WERI-Rb-1 (cell line): ENCODE data around the gene KPNB1.

Experiments used
- DNase-seq: peaks from one replicate; pipeline ENCODE4 v3.0.0-alpha.2; 2020
- H3K27ac ChIP-seq: fragments of 250-450 bp; sonication (Bioruptor Pico); 2 replicates; pipeline ENCODE4 v1.5.1; 2020; ENCODE audit warnings: mild to moderate bottlenecking, moderate library complexity
- H3K27me3 ChIP-seq: fragments of 250-450 bp; sonication (Bioruptor Pico); 2 replicates; pipeline ENCODE4 v1.5.1; 2021; ENCODE audit warnings: mild to moderate bottlenecking, low read depth, moderate library complexity; ENCODE audit not compliant: insufficient read depth, severe bottlenecking
- H3K36me3 ChIP-seq: fragments of 250-450 bp; sonication (Bioruptor Pico); 2 replicates; pipeline ENCODE4 v1.5.1; 2020; ENCODE audit warnings: mild to moderate bottlenecking, moderate library complexity
- H3K4me3 ChIP-seq: 2 replicates; pipeline ENCODE4 v1.5.1; 2011; ENCODE audit warnings: low read depth, mild to moderate bottlenecking, control low read depth, low read length
- H3K9me3 ChIP-seq: fragments of 250-450 bp; sonication (Bioruptor Pico); 2 replicates; pipeline ENCODE4 v1.5.1; 2021; ENCODE audit warnings: mild to moderate bottlenecking, moderate library complexity; ENCODE audit not compliant: severe bottlenecking
- TF ChIP-seq, protein P1 (sequence below): IDR thresholded peaks from 2 replicates; pipeline ENCODE4 v1.5.1; 2011; ENCODE audit warnings: low read depth, mild to moderate bottlenecking, control low read depth, inconsistent platforms, low read length

The KPNB1 gene

DNA sequence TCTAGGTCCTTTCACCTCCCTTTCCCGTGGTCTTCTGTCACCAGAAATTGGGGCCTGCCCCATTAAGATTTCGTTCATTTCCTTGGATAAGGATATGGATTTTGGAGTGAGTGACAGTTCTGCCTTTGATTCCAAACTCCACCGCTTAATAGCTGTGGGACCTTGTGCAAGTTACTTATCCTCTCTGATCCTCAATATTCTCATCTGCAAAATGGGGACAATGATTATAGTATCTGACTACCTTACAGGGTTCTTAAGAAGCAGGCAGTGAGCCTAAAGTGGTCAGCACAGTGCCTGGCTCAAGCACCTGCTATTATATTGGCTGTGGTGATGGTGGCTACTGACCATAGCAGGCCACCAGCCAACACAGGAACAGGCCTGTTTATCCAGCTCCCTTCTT lies 59.9 kb downstream of the KPNB1 start:
- peaks cover 21% of the 10 kb centered on the region for H3K36me3 ChIP-seq
- H3K4me3 ChIP-seq: no peak overlapping the region
- H3K27me3 ChIP-seq: no peaks in the 10 kb centered on the region
- H3K27ac ChIP-seq: no peak overlapping the region
- H3K9me3 ChIP-seq: no peaks in the 10 kb centered on the region
- TF ChIP-seq, protein P1, sequence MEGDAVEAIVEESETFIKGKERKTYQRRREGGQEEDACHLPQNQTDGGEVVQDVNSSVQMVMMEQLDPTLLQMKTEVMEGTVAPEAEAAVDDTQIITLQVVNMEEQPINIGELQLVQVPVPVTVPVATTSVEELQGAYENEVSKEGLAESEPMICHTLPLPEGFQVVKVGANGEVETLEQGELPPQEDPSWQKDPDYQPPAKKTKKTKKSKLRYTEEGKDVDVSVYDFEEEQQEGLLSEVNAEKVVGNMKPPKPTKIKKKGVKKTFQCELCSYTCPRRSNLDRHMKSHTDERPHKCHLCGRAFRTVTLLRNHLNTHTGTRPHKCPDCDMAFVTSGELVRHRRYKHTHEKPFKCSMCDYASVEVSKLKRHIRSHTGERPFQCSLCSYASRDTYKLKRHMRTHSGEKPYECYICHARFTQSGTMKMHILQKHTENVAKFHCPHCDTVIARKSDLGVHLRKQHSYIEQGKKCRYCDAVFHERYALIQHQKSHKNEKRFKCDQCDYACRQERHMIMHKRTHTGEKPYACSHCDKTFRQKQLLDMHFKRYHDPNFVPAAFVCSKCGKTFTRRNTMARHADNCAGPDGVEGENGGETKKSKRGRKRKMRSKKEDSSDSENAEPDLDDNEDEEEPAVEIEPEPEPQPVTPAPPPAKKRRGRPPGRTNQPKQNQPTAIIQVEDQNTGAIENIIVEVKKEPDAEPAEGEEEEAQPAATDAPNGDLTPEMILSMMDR: no peak
- no peak for DNase-seq

DNA sequence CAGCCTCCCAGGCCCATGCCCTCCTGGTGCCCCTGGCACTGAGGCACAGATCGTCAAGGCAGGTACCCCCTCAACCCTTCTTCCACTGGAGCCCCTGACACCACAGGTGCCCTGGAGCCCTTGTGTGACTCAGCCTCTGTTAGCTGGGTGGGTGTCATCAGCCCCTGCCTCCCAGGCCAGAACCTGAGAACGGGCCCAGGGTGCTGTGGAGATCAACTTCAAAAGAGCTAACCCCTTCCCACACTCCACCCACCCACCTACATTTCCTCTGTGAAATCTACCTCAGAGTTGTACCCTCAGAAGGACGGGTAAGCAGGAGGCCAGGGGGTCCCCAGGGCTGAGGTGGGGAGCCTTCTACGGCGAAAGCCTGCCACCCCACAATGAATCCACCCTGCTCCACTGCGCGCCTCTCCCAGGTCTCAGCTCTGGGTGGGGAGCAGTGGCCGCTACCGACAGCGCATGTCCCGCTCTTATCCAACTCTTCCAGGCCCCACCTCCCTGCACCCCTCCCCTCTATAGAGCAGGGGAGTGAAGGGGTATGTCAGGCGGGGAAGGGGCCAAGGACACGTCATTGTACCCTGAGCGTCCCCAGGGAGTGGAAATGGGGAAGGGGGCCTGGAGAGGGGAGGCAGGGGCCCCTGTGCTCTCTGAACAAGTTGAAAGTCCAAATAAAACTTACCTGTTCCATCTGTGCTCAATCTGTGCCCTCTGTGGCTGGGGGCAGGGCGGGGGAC lies 61.8 kb downstream of the KPNB1 start:
- DNase-seq: no peak
- Histone ChIP-seq H3K36me3 (peaks cover 19% of the 10 kb centered on the region), H3K4me3 (no peak overlapping the region), H3K27ac (no peak overlapping the region), H3K27me3 (no peaks in the 10 kb centered on the region), H3K9me3 (no peaks in the 10 kb centered on the region)
- TF ChIP-seq, protein P1: no peak

DNA sequence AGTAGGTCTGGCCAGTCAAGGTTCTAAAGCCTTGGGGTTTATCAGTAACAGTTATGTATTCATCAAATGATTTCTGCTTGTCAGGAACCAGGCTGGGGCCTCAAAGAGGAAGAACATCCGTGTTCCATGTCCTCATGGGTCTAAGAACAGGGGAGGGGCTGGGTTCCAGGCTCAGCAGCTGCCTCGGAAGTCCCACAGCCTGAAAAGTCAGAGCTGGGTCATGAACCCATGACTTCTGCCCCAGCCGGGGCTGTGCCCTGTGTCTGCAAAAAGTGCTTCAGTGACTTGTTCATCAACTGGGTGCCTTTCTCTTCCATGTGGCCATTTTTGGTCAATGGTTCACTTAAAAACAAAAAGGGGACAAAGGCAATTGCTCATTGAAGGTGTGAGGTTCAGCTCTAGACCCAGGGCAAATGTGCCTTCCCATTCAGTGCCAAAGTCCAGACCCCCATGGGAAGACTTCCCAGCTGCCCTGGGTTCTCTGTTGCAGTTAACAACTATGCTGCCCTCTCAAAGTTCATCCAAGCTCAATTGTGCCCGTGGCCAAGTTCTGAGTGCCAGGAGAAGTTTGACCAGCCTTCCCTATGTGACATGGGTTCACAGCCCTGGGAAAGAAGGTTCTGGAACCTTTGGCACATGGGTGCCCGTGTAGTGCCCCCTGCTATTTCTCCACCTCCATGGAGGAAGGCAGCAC lies 62.8 kb downstream of the KPNB1 start:
- no peak overlapping the region for H3K4me3 ChIP-seq
- H3K27ac ChIP-seq: no peak overlapping the region
- DNase-seq: no peak
- TF ChIP-seq, protein P1: no peak
- no peaks in the 10 kb centered on the region for H3K9me3 ChIP-seq
- H3K36me3 ChIP-seq: peaks cover 19% of the 10 kb centered on the region
- H3K27me3 ChIP-seq: no peaks in the 10 kb centered on the region

DNA sequence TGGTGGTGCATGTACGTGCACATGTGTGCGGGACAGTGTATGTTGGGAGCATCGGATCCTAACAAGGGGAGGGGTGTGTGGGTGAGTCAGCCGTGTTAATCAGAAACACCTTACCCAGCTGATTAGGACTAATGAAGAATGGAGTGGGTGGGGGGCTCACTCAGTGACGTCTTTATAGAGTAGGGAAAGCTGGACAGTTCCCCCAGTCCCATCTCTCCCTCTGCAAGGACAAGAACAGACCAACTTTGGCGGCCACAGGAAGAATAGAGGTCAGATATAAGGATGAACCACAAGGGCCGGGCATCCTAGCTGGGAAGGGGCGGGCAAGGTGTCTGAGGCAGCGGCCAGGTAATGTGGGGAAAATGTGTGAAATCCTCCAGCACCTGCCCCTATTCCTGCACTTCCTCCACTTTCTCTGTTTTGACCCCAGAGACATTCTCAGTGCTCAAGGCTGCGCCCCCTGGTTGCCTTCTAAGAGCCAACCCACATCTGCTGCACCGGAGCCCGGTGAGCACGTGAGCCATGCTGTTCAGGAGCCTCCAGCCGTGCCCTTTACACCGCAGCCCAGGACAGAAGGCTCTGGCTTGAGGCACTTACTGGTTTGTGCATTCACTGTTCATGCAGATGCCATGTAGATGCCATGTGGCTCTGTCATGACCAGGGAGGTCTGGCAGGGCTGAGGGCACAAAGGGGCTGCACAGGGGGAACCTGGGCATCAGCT lies 64.4 kb downstream of the KPNB1 start:
- no peak overlapping the region for H3K27ac ChIP-seq
- no peaks in the 10 kb centered on the region for H3K27me3 ChIP-seq
- TF ChIP-seq, protein P1: no peak
- H3K4me3 ChIP-seq: no peak overlapping the region
- H3K9me3 ChIP-seq: no peaks in the 10 kb centered on the region
- DNase-seq: no peak
- peaks cover 19% of the 10 kb centered on the region for H3K36me3 ChIP-seq

DNA sequence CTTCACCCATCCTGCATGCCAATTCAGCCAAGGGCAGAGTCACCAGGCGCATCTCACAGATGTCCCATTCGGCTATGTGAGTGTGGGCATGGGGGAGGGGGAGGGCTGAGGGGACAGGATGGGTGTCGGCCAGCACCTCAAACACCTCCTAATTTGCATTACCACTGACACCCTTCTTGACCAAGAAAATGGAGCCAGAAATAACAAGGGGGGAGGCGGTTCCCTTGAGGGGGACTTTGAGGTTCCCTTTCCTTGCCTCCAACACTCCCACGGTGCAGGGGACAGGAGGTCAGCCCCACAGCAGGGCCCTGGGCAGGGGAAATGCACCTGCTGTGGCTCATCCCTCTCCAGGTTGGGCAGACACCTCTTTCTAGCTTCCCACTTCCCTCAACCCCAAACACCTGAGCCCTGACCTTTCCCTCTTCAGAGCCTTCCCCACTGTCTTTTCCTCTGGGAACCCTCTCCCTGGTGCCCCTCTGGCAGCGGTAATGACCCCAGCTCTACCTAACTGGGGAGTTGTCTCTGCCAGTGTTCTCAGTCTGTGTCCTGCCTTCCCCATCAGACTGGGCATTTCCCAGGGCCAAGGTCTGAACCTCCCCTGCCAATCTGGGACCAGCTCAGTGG lies 65.2 kb downstream of the KPNB1 start:
- Histone ChIP-seq H3K36me3 (peaks cover 12% of the 10 kb centered on the region), H3K27me3 (no peaks in the 10 kb centered on the region), H3K4me3 (no peak overlapping the region), H3K27ac (no peak overlapping the region), H3K9me3 (no peaks in the 10 kb centered on the region)
- TF ChIP-seq, protein P1: no peak
- DNase-seq: no peak
